NCI-H1930 (cell line): Measurements from ENCODE around the gene LONP2.
"Not testable (repeated sequence)": the region's sequence is repeated elsewhere in the genome, so short reads cannot be mapped to it uniquely, and the experiment has no call there.

ENCODE experiments used
- DNase-seq, 2 experiments: peaks; one replicate each; lab custom pipeline; 2025; lab: John Stamatoyannopoulos, UW

The LONP2 gene

DNA sequence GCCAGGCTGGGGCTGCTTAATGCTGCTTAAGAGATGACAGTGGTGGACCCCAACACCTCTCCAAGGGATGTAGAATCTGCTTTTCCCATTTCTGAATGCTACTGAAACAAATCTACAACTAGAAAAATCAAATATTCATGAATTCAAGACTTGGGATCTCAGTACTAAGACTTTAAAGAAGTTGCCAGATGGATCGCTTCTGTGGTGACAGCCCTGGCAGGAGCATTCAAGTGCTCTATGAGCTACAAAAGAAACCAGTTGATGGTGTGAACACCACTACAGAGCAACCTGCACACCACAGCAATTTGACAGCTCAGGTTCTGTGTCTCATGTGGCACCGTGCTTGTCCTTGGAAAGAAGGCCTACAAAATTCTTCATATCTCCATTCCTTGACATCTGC, 98.5 kb downstream of the LONP2 start:
- no peak for DNase-seq

DNA sequence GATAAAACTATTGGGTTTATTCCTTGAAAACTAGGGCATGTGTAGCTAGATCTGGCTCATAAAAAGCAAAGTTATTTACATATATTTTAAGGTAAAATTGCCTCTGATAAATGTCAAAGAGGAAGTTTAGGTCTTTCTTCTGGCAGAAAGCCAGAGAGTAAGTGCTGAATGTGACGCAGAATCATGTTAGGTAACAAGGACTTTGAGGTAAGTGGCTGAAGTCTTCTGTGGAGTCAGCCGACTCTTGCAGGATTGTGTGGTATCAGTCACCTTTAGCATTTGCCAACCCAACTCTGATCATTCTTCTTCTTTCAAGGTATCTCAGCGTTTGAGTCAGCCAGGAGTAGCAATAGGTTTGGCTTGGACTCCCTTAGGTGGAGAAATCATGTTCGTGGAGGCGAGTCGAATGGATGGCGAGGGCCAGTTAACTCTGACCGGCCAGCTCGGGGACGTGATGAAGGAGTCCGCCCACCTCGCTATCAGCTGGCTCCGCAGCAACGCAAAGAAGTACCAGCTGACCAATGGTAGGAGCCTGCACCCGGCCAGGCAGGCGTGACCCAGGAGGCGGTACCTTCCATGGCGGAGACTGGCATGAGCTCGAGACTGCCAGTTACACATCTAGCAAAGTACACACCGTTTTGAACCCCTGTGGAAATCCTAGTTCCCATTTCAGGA, 103.2 kb downstream of the LONP2 start:
- DNase-seq, result no peak

DNA sequence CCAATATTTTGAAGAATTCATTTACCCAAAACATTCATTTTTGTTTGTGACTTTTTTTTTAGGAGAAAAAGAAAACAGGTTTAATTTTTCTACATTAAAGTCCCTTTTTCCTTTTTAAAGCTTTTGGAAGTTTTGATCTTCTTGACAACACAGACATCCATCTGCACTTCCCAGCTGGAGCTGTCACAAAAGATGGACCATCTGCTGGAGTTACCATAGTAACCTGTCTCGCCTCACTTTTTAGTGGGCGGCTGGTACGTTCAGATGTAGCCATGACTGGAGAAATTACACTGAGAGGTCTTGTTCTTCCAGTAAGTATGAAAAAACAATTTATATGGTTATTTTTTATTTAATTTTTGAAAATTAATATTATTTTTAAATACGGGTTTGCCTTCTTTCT, 103.9 kb downstream of the LONP2 start:
- no peak for DNase-seq

DNA sequence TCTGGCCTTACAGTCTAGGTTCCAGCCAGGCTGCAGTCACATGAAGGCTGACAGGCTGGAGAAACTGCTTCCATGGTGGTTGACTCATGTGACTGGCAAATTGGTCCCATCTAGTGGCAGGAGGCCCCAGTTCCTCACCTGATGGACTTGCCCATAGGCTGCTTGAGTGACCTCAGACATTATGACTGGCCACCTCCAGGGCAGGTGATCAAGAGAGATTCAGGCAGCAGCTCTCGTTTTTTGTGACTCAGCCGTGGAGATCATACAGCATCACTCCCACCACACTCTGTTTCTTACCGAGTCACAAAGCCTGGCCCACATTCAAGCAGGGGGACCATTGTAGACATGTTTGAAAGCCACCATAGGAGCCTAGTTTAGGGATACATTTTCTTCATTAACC, 106.6 kb downstream of the LONP2 start:
- no peak for DNase-seq

DNA sequence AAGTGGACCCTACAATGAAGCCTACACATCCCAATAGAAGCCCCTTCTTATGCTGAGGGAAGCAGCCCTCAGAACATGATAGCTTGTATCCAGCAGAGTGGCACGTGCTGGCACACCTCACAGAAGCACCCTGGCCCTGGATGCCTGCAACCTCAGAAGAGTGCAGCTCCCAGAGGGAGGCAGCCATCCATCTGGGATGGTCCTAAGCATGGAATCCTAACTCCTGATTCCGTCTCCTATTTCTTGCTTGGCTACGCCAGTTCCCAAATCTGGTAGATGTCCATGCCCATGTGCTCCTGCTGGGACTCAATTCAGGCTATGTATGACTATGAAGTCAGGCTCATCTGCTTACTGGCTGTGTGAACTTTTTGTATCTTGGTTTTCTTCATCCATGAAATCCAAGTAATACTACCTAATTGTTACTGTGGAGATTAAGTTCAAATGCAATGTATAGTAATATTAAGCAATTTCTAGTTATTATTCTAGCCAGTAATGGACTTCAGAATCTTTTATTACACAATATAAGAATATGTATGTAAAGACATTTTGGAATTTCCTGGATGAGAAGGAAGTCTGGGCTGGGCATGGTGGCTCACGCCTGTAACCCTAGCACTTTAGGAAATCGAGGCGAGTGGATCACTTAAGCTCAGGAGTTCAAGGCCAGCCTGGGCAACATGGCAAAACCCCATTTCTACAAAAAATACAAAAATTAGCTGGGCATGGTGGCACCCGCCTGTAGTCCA, 108.7 kb downstream of the LONP2 start:
- DNase-seq, result no peak

DNA sequence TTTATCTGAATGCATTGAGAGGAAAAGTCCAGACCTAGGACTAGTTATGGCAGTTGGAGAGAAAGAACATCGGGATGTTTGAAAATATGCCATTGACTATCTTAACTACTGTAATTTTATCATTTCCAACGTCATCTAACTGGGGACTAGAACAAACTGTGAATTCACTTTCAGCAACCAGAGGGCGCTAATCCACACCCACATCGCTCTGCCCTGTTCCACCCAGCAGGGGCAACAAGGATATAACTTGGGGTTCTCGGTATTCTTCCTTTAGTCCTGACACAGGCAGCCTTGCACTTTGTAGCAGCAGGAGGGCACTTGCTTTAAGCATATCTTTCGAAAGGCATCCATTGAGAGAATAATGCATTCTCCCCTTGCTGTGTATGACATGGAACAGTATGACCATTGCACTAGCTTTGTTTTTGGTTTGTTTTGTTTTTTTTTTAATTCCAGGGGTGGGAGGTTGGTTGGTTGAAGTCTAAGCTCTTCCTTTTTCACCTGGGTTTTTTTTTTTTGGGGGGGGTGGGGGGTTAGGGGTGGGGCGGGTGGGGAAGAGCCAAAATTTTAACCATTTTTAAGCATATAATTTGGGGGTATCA, 109.6 kb downstream of the LONP2 start:
- no peak for DNase-seq

DNA sequence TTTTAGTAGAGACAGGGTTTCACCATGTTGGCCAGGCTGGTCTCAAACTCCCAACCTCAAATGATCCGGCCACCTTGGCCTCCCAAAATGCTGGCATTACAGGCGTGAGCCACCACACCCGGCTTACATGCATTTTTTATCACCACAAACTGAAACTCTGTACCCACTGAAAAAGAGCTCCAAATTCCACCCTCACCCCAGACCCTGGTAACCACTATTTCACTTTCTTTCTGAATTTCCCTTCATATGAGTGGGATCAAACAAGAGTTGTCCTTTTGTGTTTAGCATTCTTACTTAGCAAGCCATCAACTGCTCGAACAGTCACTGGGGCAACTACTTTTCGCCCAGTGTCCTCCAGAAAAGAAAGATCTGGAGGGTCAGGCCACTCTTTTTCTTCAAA, 110.3 kb downstream of the LONP2 start:
- DNase-seq, result not testable (repeated sequence)

DNA sequence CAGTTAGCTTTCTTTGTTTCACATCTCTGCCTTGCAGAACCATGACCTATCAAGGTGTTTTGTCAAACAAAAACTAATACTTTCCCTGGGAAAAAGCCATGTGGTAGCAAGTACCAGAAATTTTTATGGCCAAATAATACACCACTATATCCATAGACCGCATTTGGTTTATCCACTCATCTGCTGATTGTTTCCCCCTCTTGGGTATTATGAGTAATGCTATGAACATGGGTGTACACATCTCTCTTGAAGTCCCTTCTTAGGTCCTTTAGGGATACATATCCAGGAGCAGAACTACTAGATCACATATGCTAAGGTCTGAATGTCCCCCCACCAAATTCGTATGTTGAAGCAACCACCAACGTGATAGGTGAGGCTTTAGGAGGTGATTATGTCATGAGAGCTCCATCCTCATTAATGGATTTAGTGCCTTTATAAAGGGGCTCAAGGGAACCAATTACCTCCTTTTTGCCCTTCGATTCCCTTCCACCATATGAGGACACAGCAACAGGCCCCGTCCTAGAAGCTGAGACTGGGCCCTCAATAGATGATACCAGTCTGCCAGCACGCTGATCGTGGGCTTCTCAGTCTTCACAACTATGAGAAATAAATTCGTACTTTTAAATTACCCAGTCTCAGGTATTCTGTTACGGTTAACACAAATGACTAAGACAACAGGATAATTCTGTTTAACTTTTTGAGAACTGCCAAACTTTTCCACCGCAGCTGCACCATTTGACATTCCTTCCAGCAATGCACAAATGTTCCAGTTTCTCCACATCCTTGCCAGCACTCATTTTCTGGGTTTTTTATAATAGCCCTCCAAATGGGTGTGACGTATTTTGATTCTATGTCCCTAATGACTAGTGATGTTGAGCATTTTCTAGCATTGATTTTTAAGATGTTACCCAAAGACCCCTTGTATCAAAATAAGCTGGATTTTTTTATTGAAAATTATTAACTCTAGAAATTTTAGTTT, 111.1 kb downstream of the LONP2 start:
- no peak for DNase-seq

DNA sequence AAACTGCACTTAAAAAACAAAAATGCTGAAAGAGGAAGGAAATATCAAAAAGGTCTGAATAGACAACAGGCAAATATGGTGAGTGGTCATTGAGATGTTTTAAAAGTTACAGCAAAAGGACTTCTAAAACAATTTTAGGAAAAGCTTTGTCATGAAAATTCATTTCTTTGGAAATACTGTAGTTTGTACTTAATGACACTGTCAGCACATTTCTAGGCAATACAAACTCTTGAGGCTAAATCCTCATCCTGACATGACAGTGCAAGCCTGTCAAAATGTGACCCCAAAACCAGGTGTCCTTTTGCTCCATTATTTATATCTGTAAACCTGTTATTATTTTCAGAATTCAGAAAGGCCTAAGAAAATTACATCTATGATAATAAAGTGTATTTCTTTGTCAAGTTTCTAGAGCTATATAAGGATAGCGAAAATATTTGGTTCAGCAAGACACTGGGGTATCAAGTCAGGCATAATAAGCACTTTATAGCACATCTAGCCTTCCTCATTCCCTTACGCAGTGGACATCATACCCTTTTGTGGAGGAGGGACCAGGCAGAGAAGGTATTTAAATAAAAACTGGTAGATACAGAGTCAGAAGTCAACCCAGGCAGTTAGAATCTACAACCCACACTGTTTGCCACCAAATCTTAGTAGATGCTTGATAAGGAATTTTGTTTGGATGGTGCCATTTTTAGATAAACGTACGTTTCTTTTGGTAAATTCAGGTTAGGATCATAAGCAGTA, 112.7 kb downstream of the LONP2 start:
- no peak for DNase-seq

DNA sequence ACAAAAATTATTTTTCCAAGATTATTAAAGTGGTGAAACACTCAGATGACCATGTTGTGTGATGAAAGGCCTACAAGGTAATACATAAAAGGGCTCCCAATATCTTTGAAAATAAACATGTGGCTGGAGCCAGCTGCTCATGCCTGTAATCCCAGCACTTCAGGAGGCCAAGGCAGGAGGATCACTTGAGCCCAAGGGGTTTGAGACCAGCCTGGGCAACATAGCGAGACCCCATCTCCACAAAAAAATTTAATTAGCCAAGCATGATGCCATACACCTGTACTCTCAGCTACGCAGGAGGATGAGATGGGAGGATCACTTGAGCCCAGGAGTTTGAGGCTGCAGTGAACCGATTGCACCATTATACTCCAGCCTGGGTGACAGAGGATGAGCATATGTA, 114.3 kb downstream of the LONP2 start:
- DNase-seq, result no peak

DNA sequence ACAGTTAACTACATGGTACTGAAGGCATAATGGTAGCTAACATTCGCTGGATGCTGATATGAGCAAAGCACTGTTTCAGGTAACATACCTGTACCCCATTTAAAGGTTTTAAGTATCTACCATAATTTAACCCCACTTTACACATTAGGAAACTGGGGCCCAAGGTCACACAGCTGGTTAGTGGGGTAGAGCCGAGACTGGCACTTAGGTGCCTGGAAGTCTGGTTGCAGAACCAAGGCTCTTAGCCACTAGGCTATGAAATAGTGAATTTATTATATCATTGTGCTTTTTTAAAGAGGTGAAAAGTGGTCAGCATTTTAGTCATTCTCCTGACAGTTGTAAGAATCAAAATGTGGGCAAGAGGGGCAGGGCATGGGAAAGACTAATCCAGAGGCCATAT, 115.9 kb downstream of the LONP2 start:
- DNase-seq, result no peak

DNA sequence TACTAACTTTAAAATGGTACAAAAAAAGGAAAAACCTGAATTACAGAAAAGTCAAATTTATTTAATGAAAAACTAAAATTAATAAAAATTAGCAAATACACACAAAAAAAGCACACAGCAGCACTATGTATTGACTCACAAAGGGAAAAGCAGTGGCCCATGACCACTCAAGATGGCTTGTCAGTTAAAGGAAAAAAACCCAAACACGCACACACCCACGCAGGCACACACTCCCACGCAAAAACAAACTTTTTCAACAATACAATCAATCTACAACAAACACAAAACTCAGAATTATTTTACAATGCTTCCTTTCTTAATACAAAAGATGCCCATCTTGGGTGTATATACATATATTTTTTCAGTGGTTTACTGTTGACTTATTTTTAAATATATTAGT, 116.9 kb downstream of the LONP2 start:
- no peak for DNase-seq

DNA sequence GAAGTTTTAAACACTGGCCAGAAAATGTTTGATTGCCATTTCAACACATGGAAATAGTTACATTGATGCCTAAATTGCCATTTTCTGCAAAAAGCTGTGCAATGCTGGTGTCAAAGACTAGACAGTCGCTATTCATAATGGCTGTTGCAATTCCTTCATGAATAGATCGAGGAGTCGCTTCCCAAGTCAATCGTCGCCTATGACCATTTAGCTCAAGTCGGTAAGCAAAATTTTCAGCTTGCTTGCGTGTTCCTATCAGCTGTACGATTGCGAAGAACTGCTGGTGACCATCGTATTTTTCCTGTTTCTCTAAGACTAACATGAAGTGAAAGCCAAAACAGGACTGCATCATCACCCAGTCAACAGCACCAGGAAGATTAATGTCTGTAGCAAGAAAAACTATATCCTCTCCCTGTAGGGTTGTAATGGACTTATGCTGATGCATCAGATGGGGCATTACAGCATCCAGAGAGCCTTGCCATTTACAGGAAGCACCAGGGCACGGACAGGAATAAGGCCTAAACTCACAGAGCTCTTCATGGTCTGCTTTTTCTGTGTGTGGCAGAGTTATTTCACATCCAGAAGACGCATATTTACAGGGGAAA, 117.5 kb downstream of the LONP2 start:
- DNase-seq, result no peak

DNA sequence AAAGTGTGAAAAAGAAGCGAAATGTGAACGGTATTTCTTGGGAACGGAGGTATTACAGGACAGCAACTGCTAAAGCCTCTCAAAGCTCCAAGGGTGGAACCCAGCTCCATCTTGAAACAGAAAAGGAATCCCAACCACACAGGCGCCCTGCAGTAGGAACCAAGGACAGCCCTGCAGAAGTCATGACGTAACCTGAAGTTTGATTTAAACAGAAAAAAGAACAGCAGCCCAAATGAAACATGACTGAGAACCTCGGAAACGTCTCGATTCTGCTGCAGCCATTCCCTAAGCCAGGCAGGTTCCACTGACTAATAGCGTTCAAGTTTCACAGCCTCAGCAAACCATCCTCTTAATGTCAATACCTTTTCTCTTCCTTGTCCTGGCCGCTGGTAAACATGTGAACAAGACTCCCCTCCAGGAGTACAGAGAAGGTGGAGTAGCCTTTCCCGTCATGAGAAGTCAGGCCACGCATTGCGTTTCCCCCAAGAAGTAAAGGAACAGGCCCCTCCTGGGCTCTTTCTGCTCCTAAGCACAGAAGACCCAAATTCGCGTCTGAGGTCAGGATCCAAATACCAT, 121.0 kb downstream of the LONP2 start:
- no peak for DNase-seq

DNA sequence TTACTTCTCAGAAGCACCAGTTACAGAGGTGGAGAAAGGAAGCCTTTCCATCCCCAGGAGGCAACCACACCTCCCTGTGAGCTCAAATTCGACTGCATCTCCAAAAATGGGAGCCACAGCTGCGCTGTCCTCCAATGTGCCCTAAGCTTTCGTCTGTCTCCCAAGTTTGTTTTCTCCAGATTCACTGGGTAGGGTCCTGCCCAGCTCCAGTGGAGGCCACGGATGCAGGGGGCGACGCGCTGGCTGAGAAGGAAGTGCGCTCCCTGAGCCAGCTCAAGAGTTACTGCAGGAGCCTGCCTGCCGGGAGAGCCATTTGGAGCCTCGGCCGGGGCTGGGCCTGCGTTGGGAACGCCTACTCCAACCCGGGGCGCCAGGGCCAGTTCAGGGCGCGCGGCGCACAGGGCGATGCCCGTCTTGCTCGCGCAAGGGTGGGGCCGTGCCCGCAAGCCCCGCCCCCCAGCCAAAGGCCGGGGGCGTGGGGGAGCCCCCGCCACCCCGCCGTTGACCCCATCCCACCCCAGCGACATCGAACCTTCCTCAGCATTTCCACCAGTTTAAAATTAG, 121.6 kb downstream of the LONP2 start:
- no peak for DNase-seq

DNA sequence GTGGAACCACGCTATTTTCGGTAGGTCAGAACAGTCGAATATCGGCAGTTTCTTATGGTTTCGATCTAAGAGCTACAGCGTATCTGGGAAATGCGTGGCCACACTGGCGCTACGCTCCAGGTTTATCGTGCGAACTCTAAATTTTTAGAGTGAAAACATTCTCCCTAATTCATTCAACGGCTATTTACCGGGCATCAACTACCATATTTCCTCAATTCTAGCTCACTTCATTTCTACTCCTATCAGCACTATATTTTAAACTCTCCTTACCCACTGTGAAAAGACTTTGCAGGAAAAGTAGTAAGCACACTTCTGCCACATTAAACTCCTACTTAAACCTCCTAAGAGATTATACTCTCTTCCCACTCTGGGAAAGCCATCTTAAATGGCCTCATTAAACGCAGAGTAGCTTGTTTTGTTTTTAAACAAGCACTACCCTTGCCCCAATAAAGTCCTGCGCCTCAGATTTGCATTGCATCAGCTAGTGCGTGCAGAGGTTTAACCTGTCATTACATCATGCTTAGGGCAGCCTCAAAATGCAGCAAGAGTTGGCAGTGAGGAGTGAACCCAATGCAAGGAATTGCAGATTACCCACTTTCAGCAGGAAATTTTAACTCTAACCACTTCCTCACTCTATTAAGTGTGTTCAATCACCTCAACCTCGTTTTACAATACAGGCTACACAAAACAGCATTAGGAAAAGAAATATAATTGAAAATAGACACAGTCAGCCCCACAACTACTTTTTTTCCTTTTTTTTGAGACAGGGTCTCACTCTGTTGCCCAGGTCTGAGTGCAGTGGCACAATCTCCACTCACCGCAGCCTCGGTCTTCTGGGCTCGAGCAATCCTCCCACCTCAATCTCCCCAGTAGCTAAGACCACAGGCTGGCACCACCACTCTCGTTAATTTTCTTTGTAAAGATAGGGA, 122.3 kb downstream of the LONP2 start:
- no peak for DNase-seq

DNA sequence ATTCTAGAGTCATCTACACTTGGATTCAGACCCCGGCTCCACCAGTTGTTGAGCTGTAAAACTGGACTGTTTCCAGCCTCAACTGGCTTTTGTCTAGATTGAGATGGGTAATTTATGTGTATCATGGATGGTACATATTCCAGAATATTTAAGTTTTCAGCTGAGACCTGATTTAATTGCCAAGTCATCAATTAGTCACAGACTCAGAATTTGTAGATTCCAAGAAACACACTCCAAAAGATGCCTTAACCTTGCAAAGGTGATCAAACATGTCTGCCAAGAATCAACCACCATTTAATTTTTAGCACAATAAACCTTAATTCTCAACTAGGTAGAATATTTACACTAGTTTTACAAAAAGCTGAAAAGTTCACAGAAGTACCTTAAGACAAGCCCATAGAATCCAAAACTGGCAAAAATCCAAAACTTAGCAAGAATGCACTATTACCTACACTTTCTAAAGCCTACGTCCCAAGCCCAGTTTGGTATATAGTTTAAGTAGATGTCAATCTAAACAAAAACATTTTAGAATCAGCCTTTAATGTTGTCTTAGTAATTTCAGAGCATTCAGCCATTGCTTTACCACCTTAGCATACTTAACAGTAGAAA, 123.4 kb downstream of the LONP2 start:
- DNase-seq, result no peak

DNA sequence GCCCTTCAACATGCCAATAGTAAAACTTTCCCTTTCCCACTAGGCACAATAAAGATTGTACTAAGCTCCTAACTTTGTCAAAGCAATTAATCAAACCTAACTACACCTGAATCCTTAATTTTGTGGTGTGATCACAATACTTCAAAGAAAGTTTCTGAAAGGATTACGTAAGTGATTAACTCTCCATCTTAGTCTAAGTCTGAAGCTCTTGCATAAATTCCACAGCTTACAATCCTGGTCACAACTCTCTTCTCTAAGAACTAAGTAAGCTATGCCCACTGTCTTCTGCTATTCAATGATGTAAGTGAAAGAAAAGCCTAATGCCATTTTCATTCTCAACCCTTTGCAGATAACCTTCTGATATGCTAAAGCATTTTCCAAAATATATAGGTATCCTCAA, 125.7 kb downstream of the LONP2 start:
- no peak for DNase-seq

DNA sequence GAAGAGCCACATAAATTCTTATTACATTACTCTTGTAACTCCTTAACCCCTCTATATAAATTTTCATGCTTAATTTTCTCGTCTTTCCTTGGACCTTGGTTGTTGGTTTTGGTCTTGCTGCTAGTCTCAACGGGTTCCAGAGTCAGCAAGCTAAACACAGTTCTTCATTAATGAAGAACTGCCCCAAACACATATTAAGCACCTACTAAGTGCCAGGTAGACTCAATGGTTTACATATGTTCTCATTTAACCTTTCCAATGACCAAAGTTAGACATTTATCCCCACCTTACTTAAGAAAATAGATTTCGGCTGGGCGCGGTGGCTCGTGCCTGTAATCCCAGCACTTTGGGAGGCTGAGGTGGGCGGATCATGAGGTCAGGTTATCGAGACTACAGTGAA, 126.1 kb downstream of the LONP2 start:
- no peak for DNase-seq
